ENCODE results near the gene CLCNKB. TPM values are rescaled to one million over a fixed set of nuclear protein-coding genes. Genes with fewer than 3 reads are reported as not detected.

Gene CLCNKB
- total RNA-seq, 3 donors from 2014 or later (not counting 1 experiment from before 2014, with no cell fraction given) = not detected

- intact Hi-C loops (cut with micrococcal nuclease) = no loop called here
- H3K9me3 Mint-ChIP-seq = no peaks in the 10 kb centered on the region
- Histone ChIP-seq H3K9me3 (ENCODE audit: control insufficient read depth, insufficient read depth, low read length) (no peaks in the 10 kb centered on the region), H3K27ac (ENCODE audit: low read length) (no peak overlapping the region), H3K4me3 (ENCODE audit: low read length) (no peak overlapping the region), H3K36me3 (ENCODE audit: control insufficient read depth, insufficient read depth, low read length) (no peaks in the 10 kb centered on the region), H3K27me3 (ENCODE audit: control insufficient read depth, insufficient read depth, low read length) (no peaks in the 10 kb centered on the region), H3K4me1 (ENCODE audit: control insufficient read depth, insufficient read depth, low read length) (peaks cover 7% of the 10 kb centered on the region)
- DNase-seq (no peak), ATAC-seq (no peak)
- TF ChIP-seq, protein P1, sequence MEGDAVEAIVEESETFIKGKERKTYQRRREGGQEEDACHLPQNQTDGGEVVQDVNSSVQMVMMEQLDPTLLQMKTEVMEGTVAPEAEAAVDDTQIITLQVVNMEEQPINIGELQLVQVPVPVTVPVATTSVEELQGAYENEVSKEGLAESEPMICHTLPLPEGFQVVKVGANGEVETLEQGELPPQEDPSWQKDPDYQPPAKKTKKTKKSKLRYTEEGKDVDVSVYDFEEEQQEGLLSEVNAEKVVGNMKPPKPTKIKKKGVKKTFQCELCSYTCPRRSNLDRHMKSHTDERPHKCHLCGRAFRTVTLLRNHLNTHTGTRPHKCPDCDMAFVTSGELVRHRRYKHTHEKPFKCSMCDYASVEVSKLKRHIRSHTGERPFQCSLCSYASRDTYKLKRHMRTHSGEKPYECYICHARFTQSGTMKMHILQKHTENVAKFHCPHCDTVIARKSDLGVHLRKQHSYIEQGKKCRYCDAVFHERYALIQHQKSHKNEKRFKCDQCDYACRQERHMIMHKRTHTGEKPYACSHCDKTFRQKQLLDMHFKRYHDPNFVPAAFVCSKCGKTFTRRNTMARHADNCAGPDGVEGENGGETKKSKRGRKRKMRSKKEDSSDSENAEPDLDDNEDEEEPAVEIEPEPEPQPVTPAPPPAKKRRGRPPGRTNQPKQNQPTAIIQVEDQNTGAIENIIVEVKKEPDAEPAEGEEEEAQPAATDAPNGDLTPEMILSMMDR (IDR thresholded peaks at IDR 0.05) = no peak
- no peaks in the 10 kb centered on the region for H3K36me3 Mint-ChIP-seq
- H3K27me3 Mint-ChIP-seq (ENCODE audit: low read depth in 2 of 2) = no peaks in the 10 kb centered on the region
- no peak overlapping the region for H3K4me3 Mint-ChIP-seq
- H3K27ac Mint-ChIP-seq = no peak overlapping the region
- H3K4me1 Mint-ChIP-seq = peaks cover 0 to 4% of the 10 kb centered on the region in 2 donors
- WGBS (ENCODE audit: insufficient coverage) = 72% methylated on average over 5 of the region's 5 CpGs
Measured at GRCh38 chr1:16005597-16005996, 38.0 kb upstream of the CLCNKB start.

- WGBS (ENCODE audit: insufficient coverage) = 80% methylated on average over 11 of the region's 11 CpGs
- Mint-ChIP-seq H3K4me1 (peaks cover 0 to 4% of the 10 kb centered on the region in 2 donors), H3K36me3 (no peaks in the 10 kb centered on the region), H3K27ac (no peak overlapping the region), H3K4me3 (no peak overlapping the region), H3K9me3 (no peaks in the 10 kb centered on the region), H3K27me3 (ENCODE audit: low read depth in 2 of 2) (no peaks in the 10 kb centered on the region)
- H3K27me3 ChIP-seq (ENCODE audit: control insufficient read depth, insufficient read depth, low read length) = no peaks in the 10 kb centered on the region
- intact Hi-C loops (cut with micrococcal nuclease) = no loop called here
- no peak overlapping the region for H3K27ac ChIP-seq (ENCODE audit: low read length)
- DNase-seq (no peak), ATAC-seq (no peak)
- TF ChIP-seq, protein P1 (IDR thresholded peaks at IDR 0.05) = no peak
- H3K4me1 ChIP-seq (ENCODE audit: control insufficient read depth, insufficient read depth, low read length) = peaks cover 7% of the 10 kb centered on the region
- no peaks in the 10 kb centered on the region for H3K9me3 ChIP-seq (ENCODE audit: control insufficient read depth, insufficient read depth, low read length)
- H3K4me3 ChIP-seq (ENCODE audit: low read length) = no peak overlapping the region
- no peaks in the 10 kb centered on the region for H3K36me3 ChIP-seq (ENCODE audit: control insufficient read depth, insufficient read depth, low read length)
Measured at GRCh38 chr1:16006010-16006409, 37.6 kb upstream of the CLCNKB start.

GRCh38 chr1:16006552-16007485, 36.8 kb upstream of the CLCNKB start:
- Mint-ChIP-seq H3K27ac (no peak overlapping the region), H3K4me1 (peaks cover 0 to 4% of the 10 kb centered on the region in 2 donors), H3K4me3 (no peak overlapping the region), H3K9me3 (no peaks in the 10 kb centered on the region), H3K27me3 (ENCODE audit: low read depth in 2 of 2) (no peaks in the 10 kb centered on the region), H3K36me3 (no peaks in the 10 kb centered on the region)
- no peaks in the 10 kb centered on the region for H3K36me3 ChIP-seq (ENCODE audit: control insufficient read depth, insufficient read depth, low read length)
- no peak overlapping the region for H3K27ac ChIP-seq (ENCODE audit: low read length)
- peaks cover 7% of the 10 kb centered on the region for H3K4me1 ChIP-seq (ENCODE audit: control insufficient read depth, insufficient read depth, low read length)
- intact Hi-C loops (cut with micrococcal nuclease) = no loop called here
- DNase-seq = peak in 1 of 2 donors; percentile 20
- WGBS (ENCODE audit: insufficient coverage) = 67% methylated on average over 9 of the region's 9 CpGs
- H3K4me3 ChIP-seq (ENCODE audit: low read length) = no peak overlapping the region
- no peaks in the 10 kb centered on the region for H3K9me3 ChIP-seq (ENCODE audit: control insufficient read depth, insufficient read depth, low read length)
- TF ChIP-seq, protein P1 (IDR thresholded peaks at IDR 0.05) = no peak
- ATAC-seq = peak; percentile 40 to 74 (median 66)
- no peaks in the 10 kb centered on the region for H3K27me3 ChIP-seq (ENCODE audit: control insufficient read depth, insufficient read depth, low read length)

Data from natural killer cell (primary cell).